Measurements from ENCODE around the gene EVC2.

EVC2 gene

DNA sequence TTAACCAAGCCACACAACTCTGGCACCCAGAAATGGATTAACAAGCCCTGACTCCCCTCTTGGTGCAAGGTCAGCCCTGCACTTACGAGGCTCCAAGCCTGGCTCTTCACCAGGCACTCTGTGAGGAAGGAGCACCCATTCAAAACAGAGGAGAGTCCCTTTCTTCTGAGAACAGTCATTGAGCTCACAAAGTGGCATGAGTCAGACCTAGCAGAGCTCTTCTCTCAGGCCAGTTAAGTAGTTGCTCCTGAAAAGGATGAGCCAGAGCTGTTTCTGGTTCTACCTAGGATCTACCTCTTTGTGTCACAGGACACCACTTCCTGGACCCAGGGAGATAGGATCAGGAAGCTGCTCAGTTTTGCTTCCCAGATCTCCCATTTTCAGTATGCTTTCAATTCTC, 48.2 kb downstream of the EVC2 start:
- Histone ChIP-seq H3K27me3 (replicated peaks; ENCODE audit: insufficient read depth, low read length) (no peaks in the 10 kb centered on the region), H4K20me1 (ENCODE audit: insufficient read depth, low read length) (no peaks in the 10 kb centered on the region), H3K27ac (ENCODE audit: low read length) (no peak overlapping the region), H3K9me3 (replicated peaks; ENCODE audit: insufficient read depth, low read length) (no peaks in the 10 kb centered on the region), H3K9me2 (replicated peaks; ENCODE audit: insufficient read depth, low read length) (no peaks in the 10 kb centered on the region), H3F3A (ENCODE audit: insufficient read depth, low read length) (no peaks in the 10 kb centered on the region), H3K79me2 (ENCODE audit: low read length) (no peaks in the 10 kb centered on the region), H3K4me3 (ENCODE audit: low read length) (no peak overlapping the region), H3K4me2 (ENCODE audit: low read depth, low read length) (no peak overlapping the region), H3K9ac (ENCODE audit: low read length) (no peak overlapping the region), H3K36me3 (replicated peaks; ENCODE audit: insufficient read depth, low read length) (peaks cover 3% of the 10 kb centered on the region; the same call in 1 of the 2 replicates), H2AFZ (ENCODE audit: low read length) (no peak overlapping the region), H3K4me1 (ENCODE audit: low read length) (no peaks in the 10 kb centered on the region)
- TF ChIP-seq, protein P1, sequence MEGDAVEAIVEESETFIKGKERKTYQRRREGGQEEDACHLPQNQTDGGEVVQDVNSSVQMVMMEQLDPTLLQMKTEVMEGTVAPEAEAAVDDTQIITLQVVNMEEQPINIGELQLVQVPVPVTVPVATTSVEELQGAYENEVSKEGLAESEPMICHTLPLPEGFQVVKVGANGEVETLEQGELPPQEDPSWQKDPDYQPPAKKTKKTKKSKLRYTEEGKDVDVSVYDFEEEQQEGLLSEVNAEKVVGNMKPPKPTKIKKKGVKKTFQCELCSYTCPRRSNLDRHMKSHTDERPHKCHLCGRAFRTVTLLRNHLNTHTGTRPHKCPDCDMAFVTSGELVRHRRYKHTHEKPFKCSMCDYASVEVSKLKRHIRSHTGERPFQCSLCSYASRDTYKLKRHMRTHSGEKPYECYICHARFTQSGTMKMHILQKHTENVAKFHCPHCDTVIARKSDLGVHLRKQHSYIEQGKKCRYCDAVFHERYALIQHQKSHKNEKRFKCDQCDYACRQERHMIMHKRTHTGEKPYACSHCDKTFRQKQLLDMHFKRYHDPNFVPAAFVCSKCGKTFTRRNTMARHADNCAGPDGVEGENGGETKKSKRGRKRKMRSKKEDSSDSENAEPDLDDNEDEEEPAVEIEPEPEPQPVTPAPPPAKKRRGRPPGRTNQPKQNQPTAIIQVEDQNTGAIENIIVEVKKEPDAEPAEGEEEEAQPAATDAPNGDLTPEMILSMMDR (IDR thresholded peaks at IDR 0.05; ENCODE audit: low read length), result no peak
- TF ChIP-seq EZH2 (optimal IDR thresholded peaks at IDR 0.05; ENCODE audit: low read depth, low read length) (no peak), EZH2phosphoT487 (IDR thresholded peaks at IDR 0.05; ENCODE audit: low read length) (no peak)
- DNase-seq, result no peak

- no peak overlapping the region for H3K9ac ChIP-seq (ENCODE audit: low read length)
- no peaks in the 10 kb centered on the region for H3F3A ChIP-seq (ENCODE audit: insufficient read depth, low read length)
- no peaks in the 10 kb centered on the region for H3K4me1 ChIP-seq (ENCODE audit: low read length)
- H3K36me3 ChIP-seq (replicated peaks; ENCODE audit: insufficient read depth, low read length), result peaks cover 3% of the 10 kb centered on the region; the same call in 1 of the 2 replicates
- H3K4me2 ChIP-seq (ENCODE audit: low read depth, low read length), result no peak overlapping the region
- DNase-seq, result no peak
- H3K9me3 ChIP-seq (replicated peaks; ENCODE audit: insufficient read depth, low read length), result no peaks in the 10 kb centered on the region
- H2AFZ ChIP-seq (ENCODE audit: low read length), result no peak overlapping the region
- H3K79me2 ChIP-seq (ENCODE audit: low read length), result no peaks in the 10 kb centered on the region
- H3K27ac ChIP-seq (ENCODE audit: low read length), result no peak overlapping the region
- no peaks in the 10 kb centered on the region for H3K27me3 ChIP-seq (replicated peaks; ENCODE audit: insufficient read depth, low read length)
- TF ChIP-seq, protein P1 (IDR thresholded peaks at IDR 0.05; ENCODE audit: low read length), result no peak
- no peak for TF ChIP-seq EZH2 (optimal IDR thresholded peaks at IDR 0.05; ENCODE audit: low read depth, low read length)
- TF ChIP-seq EZH2phosphoT487 (IDR thresholded peaks at IDR 0.05; ENCODE audit: low read length), result no peak
- no peaks in the 10 kb centered on the region for H3K9me2 ChIP-seq (replicated peaks; ENCODE audit: insufficient read depth, low read length)
- H3K4me3 ChIP-seq (ENCODE audit: low read length), result no peak overlapping the region
- H4K20me1 ChIP-seq (ENCODE audit: insufficient read depth, low read length), result no peaks in the 10 kb centered on the region
Measured at GRCh38 chr4:5658974-5659373, 49.4 kb downstream of the EVC2 start.

DNA sequence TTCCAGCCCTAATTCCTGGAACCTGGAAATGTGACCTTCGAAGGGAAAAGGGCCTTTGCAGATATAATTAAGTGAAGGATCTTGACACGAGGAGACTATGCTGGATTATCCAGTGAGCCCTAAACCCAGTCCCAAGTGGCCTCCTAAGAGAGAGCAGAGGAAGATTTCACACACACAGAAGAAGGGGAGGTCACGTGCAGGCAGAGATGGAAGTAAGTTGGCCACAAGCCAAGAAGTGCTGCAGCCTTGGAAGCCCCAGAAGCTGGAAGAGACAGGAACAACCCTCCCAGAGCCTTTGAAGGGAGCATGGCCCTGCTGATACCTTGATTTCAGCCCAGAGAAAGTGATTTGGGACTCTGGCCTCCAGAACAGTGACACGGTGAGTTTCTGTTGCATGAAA, 51.9 kb downstream of the EVC2 start:
- no peak for DNase-seq
- no peaks in the 10 kb centered on the region for H3K9me2 ChIP-seq (replicated peaks; ENCODE audit: insufficient read depth, low read length)
- no peaks in the 10 kb centered on the region for H3F3A ChIP-seq (ENCODE audit: insufficient read depth, low read length)
- no peak overlapping the region for H3K4me3 ChIP-seq (ENCODE audit: low read length)
- H3K9ac ChIP-seq (ENCODE audit: low read length), result no peak overlapping the region
- H3K79me2 ChIP-seq (ENCODE audit: low read length), result no peaks in the 10 kb centered on the region
- no peak overlapping the region for H3K27ac ChIP-seq (ENCODE audit: low read length)
- no peaks in the 10 kb centered on the region for H3K27me3 ChIP-seq (replicated peaks; ENCODE audit: insufficient read depth, low read length)
- no peaks in the 10 kb centered on the region for H3K4me1 ChIP-seq (ENCODE audit: low read length)
- TF ChIP-seq EZH2 (optimal IDR thresholded peaks at IDR 0.05; ENCODE audit: low read depth, low read length), result no peak
- no peaks in the 10 kb centered on the region for H3K36me3 ChIP-seq (replicated peaks; ENCODE audit: insufficient read depth, low read length)
- no peak overlapping the region for H3K4me2 ChIP-seq (ENCODE audit: low read depth, low read length)
- H2AFZ ChIP-seq (ENCODE audit: low read length), result no peak overlapping the region
- no peaks in the 10 kb centered on the region for H4K20me1 ChIP-seq (ENCODE audit: insufficient read depth, low read length)
- no peaks in the 10 kb centered on the region for H3K9me3 ChIP-seq (replicated peaks; ENCODE audit: insufficient read depth, low read length)

DNA sequence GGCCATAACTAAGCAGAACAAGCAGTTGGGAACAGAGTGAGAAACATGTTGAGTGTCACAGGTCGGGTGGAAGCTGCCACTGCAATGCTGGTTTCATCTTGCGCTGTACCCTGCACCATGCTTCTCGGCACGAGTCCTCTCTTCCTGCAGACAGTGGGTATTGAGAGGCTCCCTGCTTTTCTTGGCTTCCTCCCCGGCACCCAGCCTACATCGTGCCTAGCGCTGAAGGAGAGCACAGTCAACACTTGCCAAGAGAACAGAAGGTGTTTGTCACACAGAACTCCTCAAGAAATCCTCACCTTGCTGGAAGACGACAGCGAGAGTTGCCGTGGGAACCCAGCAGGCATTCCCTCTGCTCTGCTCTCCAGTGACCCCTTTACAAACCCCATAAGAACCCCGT, 53.6 kb downstream of the EVC2 start:
- Histone ChIP-seq H3K79me2 (ENCODE audit: low read length) (no peaks in the 10 kb centered on the region), H3K9me3 (replicated peaks; ENCODE audit: insufficient read depth, low read length) (no peaks in the 10 kb centered on the region), H4K20me1 (ENCODE audit: insufficient read depth, low read length) (no peaks in the 10 kb centered on the region), H3K4me2 (ENCODE audit: low read depth, low read length) (no peak overlapping the region), H3F3A (ENCODE audit: insufficient read depth, low read length) (no peaks in the 10 kb centered on the region), H2AFZ (ENCODE audit: low read length) (no peak overlapping the region), H3K27me3 (replicated peaks; ENCODE audit: insufficient read depth, low read length) (no peaks in the 10 kb centered on the region), H3K4me1 (ENCODE audit: low read length) (no peaks in the 10 kb centered on the region), H3K9me2 (replicated peaks; ENCODE audit: insufficient read depth, low read length) (no peaks in the 10 kb centered on the region), H3K4me3 (ENCODE audit: low read length) (no peak overlapping the region), H3K27ac (ENCODE audit: low read length) (no peak overlapping the region), H3K36me3 (replicated peaks; ENCODE audit: insufficient read depth, low read length) (0 out of 2 replicates have a peak, but pooled peaks cover 3% of the 10 kb centered on the region), H3K9ac (ENCODE audit: low read length) (no peak overlapping the region)
- DNase-seq, result no peak
- TF ChIP-seq EZH2phosphoT487 (IDR thresholded peaks at IDR 0.05; ENCODE audit: low read length), result no peak
- no peak for TF ChIP-seq EZH2 (optimal IDR thresholded peaks at IDR 0.05; ENCODE audit: low read depth, low read length)
- TF ChIP-seq, protein P1 (IDR thresholded peaks at IDR 0.05; ENCODE audit: low read length), result no peak

Measured in MM.1S (cell line).